HG02623 (cell line): Measurements from ENCODE around the gene RCAN2.

Experiments
- ATAC-seq: cut with Tn5 transposase; IDR thresholded peaks from one replicate; pipeline ENCODE4 v1.9.1; 2021; ENCODE audit warnings: moderate library complexity; ENCODE audit not compliant: unreplicated experiment

Gene RCAN2

GRCh38 chr6:46219661-46220060 is 271.6 kb downstream of the RCAN2 start:
- no peak for ATAC-seq

- no peak for ATAC-seq
These were observed 272.8 kb downstream of the RCAN2 start for GRCh38 chr6:46218457-46218856.

- ATAC-seq = peak; percentile 56
These were observed 273.5 kb downstream of the RCAN2 start for GRCh38 chr6:46217671-46218131.

- ATAC-seq = no peak
These were observed 274.4 kb downstream of the RCAN2 start for GRCh38 chr6:46216879-46217278.

- ATAC-seq = no peak
These were observed 275.5 kb downstream of the RCAN2 start for GRCh38 chr6:46215777-46216176.

GRCh38 chr6:46215213-46215612 is 276.0 kb downstream of the RCAN2 start:
- ATAC-seq = no peak

- no peak for ATAC-seq
These were observed 279.3 kb downstream of the RCAN2 start for GRCh38 chr6:46211917-46212316.

GRCh38 chr6:46210294-46210693 is 281.0 kb downstream of the RCAN2 start:
- ATAC-seq = no peak

GRCh38 chr6:46208303-46208702 is 282.9 kb downstream of the RCAN2 start:
- no peak for ATAC-seq

GRCh38 chr6:46207174-46207573 is 284.1 kb downstream of the RCAN2 start:
- no peak for ATAC-seq

GRCh38 chr6:46204880-46205650 is 286.2 kb downstream of the RCAN2 start:
- ATAC-seq = no peak

GRCh38 chr6:46203391-46204177 is 287.7 kb downstream of the RCAN2 start:
- no peak for ATAC-seq

- ATAC-seq = no peak
These were observed 289.5 kb downstream of the RCAN2 start for GRCh38 chr6:46201702-46202101.

- no peak for ATAC-seq
These were observed 291.9 kb downstream of the RCAN2 start for GRCh38 chr6:46199387-46199786.

- no peak for ATAC-seq
These were observed 299.3 kb downstream of the RCAN2 start for GRCh38 chr6:46191961-46192360.

GRCh38 chr6:46190889-46191288 is 300.4 kb downstream of the RCAN2 start:
- ATAC-seq = no peak

- ATAC-seq = no peak
These were observed 301.5 kb downstream of the RCAN2 start for GRCh38 chr6:46189726-46190125.

GRCh38 chr6:46186583-46186982 is 304.7 kb downstream of the RCAN2 start:
- ATAC-seq = no peak

- ATAC-seq = no peak
These were observed 307.1 kb downstream of the RCAN2 start for GRCh38 chr6:46184114-46184513.

- ATAC-seq = peak; percentile 59
These were observed 315.3 kb downstream of the RCAN2 start for GRCh38 chr6:46175976-46176375.

- ATAC-seq = peak; percentile 69
These were observed 315.8 kb downstream of the RCAN2 start for GRCh38 chr6:46175446-46175845.

GRCh38 chr6:46174904-46175303 is 316.3 kb downstream of the RCAN2 start:
- ATAC-seq = no peak
